Liver (tissue), 9 donors: ENCODE data around the gene IMMT. TPM values are rescaled to one million over a fixed set of nuclear protein-coding genes. Genes with fewer than 3 reads are reported as not detected.

Source experiments
- DNase-seq: peaks from one replicate; pipeline ENCODE4 v3.0.0-alpha.2; 2017; ENCODE audit warnings: low spot score
- H3K27ac ChIP-seq, 2 donors: one replicate each; pipeline ENCODE4 v1.7.0; 2013; ENCODE audit warnings: inconsistent platforms in 2 of 2, low read length in 2 of 2, control low read depth in 1 of 2, low read depth in 1 of 2, mild to moderate bottlenecking in 1 of 2
- H3K27me3 ChIP-seq, 4 donors: one replicate each; pipeline versions ENCODE4 v1.6.1 to v1.7.0; 2013; ENCODE audit warnings: low read length in 3 of 4, inconsistent platforms in 1 of 4, mild to moderate bottlenecking in 1 of 4, moderate library complexity in 1 of 4; ENCODE audit not compliant: control insufficient read depth in 4 of 4, insufficient read depth in 4 of 4
- H3K36me3 ChIP-seq, 4 donors: one replicate each; pipeline versions ENCODE4 v1.6.1 to v1.7.0; 2013; ENCODE audit warnings: low read length in 3 of 4, mild to moderate bottlenecking in 3 of 4, low read depth in 1 of 4, moderate library complexity in 1 of 4; ENCODE audit not compliant: control insufficient read depth in 4 of 4, insufficient read depth in 3 of 4
- H3K4me1 ChIP-seq, 4 donors: one replicate each; pipeline versions ENCODE4 v1.6.1 to v1.7.0; 2013; ENCODE audit warnings: low read length in 3 of 4, mild to moderate bottlenecking in 3 of 4, moderate library complexity in 1 of 4; ENCODE audit not compliant: control insufficient read depth in 4 of 4, insufficient read depth in 4 of 4
- H3K4me3 ChIP-seq, 3 donors: one replicate each; pipeline versions ENCODE4 v1.6.1 to v1.7.0; 2013; ENCODE audit warnings: low read length in 3 of 3, control low read depth in 1 of 3, low read depth in 1 of 3, mild to moderate bottlenecking in 1 of 3
- H3K9ac ChIP-seq, 2 donors: one replicate each; pipeline ENCODE4 v1.7.0; 2013; ENCODE audit warnings: low read length in 2 of 2, mild to moderate bottlenecking in 2 of 2, moderate library complexity in 2 of 2, control low read depth in 1 of 2, low read depth in 1 of 2
- H3K9me3 ChIP-seq, 4 donors: one replicate each; pipeline versions ENCODE4 v1.6.1 to v1.7.0; 2013; ENCODE audit warnings: low read length in 3 of 4; ENCODE audit not compliant: control insufficient read depth in 4 of 4
- ATF3 ChIP-seq: IDR thresholded peaks from 2 replicates; pipeline ENCODE4 v1.6.1; 2016; ENCODE audit warnings: antibody characterized with exemption
- EGR1 ChIP-seq, 2 donors: IDR thresholded peaks; 2 replicates each; pipeline ENCODE4 v1.6.1; 2016 to 2018; ENCODE audit warnings: antibody characterized with exemption in 2 of 2, low read depth in 2 of 2
- FOXA1 ChIP-seq: IDR thresholded peaks from 2 replicates; pipeline ENCODE4 v1.6.1; 2016; ENCODE audit warnings: antibody characterized with exemption
- FOXA2 ChIP-seq: IDR thresholded peaks from 2 replicates; pipeline ENCODE4 v1.6.1; 2016; ENCODE audit warnings: antibody characterized with exemption
- GABPA ChIP-seq, 2 donors: IDR thresholded peaks in 1 of 2; conservative IDR thresholded peaks in 1 of 2; 2 replicates each; pipeline ENCODE4 v1.6.1; 2016; ENCODE audit warnings: antibody characterized with exemption in 2 of 2, mild to moderate bottlenecking in 1 of 2, moderate library complexity in 1 of 2
- HNF4A ChIP-seq, 2 donors: conservative IDR thresholded peaks; 2 replicates each; pipeline ENCODE4 v1.6.1; 2016; ENCODE audit warnings: antibody characterized with exemption in 2 of 2, mild to moderate bottlenecking in 2 of 2
- HNF4G ChIP-seq: IDR thresholded peaks from 2 replicates; pipeline ENCODE4 v1.6.1; 2016; ENCODE audit warnings: antibody characterized with exemption
- JUND ChIP-seq, 2 donors: IDR thresholded peaks; 2 replicates each; pipeline ENCODE4 v1.6.1; 2016; ENCODE audit warnings: antibody characterized with exemption in 2 of 2
- MAX ChIP-seq: IDR thresholded peaks from 2 replicates; pipeline ENCODE4 v1.6.1; 2016; ENCODE audit warnings: antibody characterized with exemption
- NR2F2 ChIP-seq: IDR thresholded peaks from 2 replicates; pipeline ENCODE4 v1.6.1; 2016; ENCODE audit warnings: antibody characterized with exemption
- RAD21 ChIP-seq, 2 donors: IDR thresholded peaks; 2 replicates each; pipeline ENCODE4 v1.6.1; 2016; ENCODE audit warnings: antibody characterized with exemption in 2 of 2, mild to moderate bottlenecking in 2 of 2
- RXRA ChIP-seq, 2 donors: IDR thresholded peaks; 2 replicates each; pipeline ENCODE4 v1.6.1; 2017 to 2018; ENCODE audit warnings: antibody characterized with exemption in 2 of 2, mild to moderate bottlenecking in 1 of 2
- SP1 ChIP-seq: IDR thresholded peaks from 2 replicates; pipeline ENCODE4 v1.6.1; 2018; ENCODE audit warnings: antibody characterized with exemption, mild to moderate bottlenecking
- TAF1 ChIP-seq: conservative IDR thresholded peaks from 2 replicates; pipeline ENCODE4 v1.6.1; 2016; ENCODE audit warnings: antibody characterized with exemption, mild to moderate bottlenecking
- YY1 ChIP-seq: IDR thresholded peaks from 2 replicates; pipeline ENCODE4 v1.6.1; 2016; ENCODE audit warnings: antibody characterized with exemption, mild to moderate bottlenecking
- ZBTB33 ChIP-seq: IDR thresholded peaks from 2 replicates; pipeline ENCODE4 v1.6.1; 2016; ENCODE audit warnings: antibody characterized with exemption
- WGBS: extraction: QIAGEN DNeasy Blood & Tissue Kit; methylation state at CpG from one replicate; pipeline ENCODE4 v1.1.7; 2013; 5-methylcytosine and 5-hydroxymethylcytosine counted together
- polyA plus RNA-seq, 2 donors: library from polyadenylated mRNA; stranded (reverse) in 1 of 2; unstranded in 1 of 2; fragments of 200-250 nt in 1 of 2; fragments of >200 nt in 1 of 2; fragmentation: Nextera tagmentation in 1 of 2; extraction: Ambion mirVana in 1 of 2; gene quantifications; one replicate each; pipeline versions ENCODE4 v1.2.1 to v1.2.3, GENCODE V29; 2013 to 2015
- total RNA-seq, 2 donors: library from RNA; depleted of rRNA; stranded (reverse); fragments of >200 nt; gene quantifications; one replicate each; pipeline ENCODE4 v1.2.3, GENCODE V29; 2014
- TF ChIP-seq, protein P1 (sequence below): fragments of 150-350 bp; IDR thresholded peaks from 2 replicates; pipeline ENCODE4 v1.5.1; 2017; ENCODE audit warnings: improper control_type of control experiment, low read depth, low read length; ENCODE audit not compliant: missing input control
- TF ChIP-seq, protein P2 (sequence below): IDR thresholded peaks from 2 replicates; pipeline ENCODE4 v1.6.1; 2016; ENCODE audit warnings: antibody characterized with exemption, mild to moderate bottlenecking
- donor health status: healthy.
- donor health status: healthy.
- donor health status: healthy.
- donor health status: healthy.
- donor health status: healthy.

Gene IMMT
- total and polyA plus RNA-seq, 4 donors, result 38.3 to 49.1 (median 46.9) TPM

- Histone ChIP-seq H3K9me3 (no peaks in the 10 kb centered on the region), H3K36me3 (no peaks in the 10 kb centered on the region), H3K9ac (no peak overlapping the region), H3K27me3 (no peaks in the 10 kb centered on the region), H3K4me1 (no peaks in the 10 kb centered on the region), H3K4me3 (no peak overlapping the region), H3K27ac (no peak overlapping the region)
- TF ChIP-seq JUND (IDR thresholded peaks at IDR 0.05) (no peak), NR2F2 (no peak), RAD21 (IDR thresholded peaks at IDR 0.05) (no peak)
- DNase-seq, result no peak
- WGBS, result 93% methylated on average over 14 of the region's 14 CpGs
Observed at GRCh38 chr2:86240251-86240650, 45.0 kb upstream of the IMMT start.

DNA sequence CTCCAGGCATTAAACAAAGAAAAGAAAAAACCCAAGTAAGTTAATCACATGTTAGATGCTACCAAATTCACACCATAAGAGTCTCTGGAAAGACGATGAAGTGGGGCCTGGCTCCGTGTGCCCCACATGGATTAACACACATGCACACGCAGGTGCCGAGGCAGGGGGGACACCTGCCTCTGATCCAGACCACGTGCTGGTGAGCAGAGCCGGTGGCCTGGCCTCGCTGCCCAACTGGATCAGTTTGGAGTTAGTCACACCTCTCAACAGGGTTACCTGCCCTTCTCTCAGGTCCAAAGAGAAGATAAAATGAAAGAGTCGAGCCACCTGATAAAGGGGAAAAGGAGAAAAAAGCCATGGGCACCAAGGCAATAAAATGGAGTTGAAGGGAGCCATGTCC is 44.5 kb upstream of the IMMT start:
- no peak for DNase-seq
- Histone ChIP-seq H3K27ac (no peak overlapping the region), H3K4me1 (no peaks in the 10 kb centered on the region), H3K36me3 (no peaks in the 10 kb centered on the region), H3K4me3 (no peak overlapping the region), H3K9me3 (no peaks in the 10 kb centered on the region), H3K9ac (no peak overlapping the region), H3K27me3 (no peaks in the 10 kb centered on the region)
- TF ChIP-seq HNF4G, result no peak
- 90% methylated on average over 8 of the region's 8 CpGs for whole genome bisulfite sequencing

DNA sequence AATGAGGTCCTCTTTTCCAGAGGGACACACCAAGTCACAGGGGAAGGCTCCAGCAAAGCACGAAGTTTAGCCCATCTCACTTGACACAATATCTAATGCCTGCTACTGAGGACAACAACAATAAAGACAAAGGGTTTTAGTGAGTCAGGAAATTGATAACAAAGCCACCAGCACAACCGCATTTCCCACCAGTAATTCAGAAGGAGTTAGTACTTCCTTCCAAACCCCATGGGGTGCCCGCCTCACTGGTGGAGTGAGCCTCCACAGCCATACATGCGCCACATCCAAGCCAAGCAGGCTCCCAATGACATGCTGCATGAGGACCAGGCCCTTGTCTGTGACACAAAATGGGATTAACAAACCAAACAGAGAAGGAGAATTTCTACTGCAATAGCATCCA is 44.1 kb upstream of the IMMT start:
- Histone ChIP-seq H3K27ac (no peak overlapping the region), H3K9ac (no peak overlapping the region), H3K9me3 (no peaks in the 10 kb centered on the region), H3K4me1 (no peaks in the 10 kb centered on the region), H3K27me3 (no peaks in the 10 kb centered on the region), H3K36me3 (no peaks in the 10 kb centered on the region), H3K4me3 (no peak overlapping the region)
- no peak for DNase-seq
- 74% methylated on average over 4 of the region's 4 CpGs for WGBS
- TF ChIP-seq, protein P1, sequence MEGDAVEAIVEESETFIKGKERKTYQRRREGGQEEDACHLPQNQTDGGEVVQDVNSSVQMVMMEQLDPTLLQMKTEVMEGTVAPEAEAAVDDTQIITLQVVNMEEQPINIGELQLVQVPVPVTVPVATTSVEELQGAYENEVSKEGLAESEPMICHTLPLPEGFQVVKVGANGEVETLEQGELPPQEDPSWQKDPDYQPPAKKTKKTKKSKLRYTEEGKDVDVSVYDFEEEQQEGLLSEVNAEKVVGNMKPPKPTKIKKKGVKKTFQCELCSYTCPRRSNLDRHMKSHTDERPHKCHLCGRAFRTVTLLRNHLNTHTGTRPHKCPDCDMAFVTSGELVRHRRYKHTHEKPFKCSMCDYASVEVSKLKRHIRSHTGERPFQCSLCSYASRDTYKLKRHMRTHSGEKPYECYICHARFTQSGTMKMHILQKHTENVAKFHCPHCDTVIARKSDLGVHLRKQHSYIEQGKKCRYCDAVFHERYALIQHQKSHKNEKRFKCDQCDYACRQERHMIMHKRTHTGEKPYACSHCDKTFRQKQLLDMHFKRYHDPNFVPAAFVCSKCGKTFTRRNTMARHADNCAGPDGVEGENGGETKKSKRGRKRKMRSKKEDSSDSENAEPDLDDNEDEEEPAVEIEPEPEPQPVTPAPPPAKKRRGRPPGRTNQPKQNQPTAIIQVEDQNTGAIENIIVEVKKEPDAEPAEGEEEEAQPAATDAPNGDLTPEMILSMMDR, result no peak
- TF ChIP-seq GABPA (IDR thresholded peaks at IDR 0.05 in 1 of 2, conservative IDR thresholded peaks at IDR 0.05 in 1 of 2) (no peak), RAD21 (IDR thresholded peaks at IDR 0.05) (no peak), HNF4G (no peak), HNF4A (conservative IDR thresholded peaks at IDR 0.05) (no peak), JUND (IDR thresholded peaks at IDR 0.05) (no peak), FOXA1 (no peak), SP1 (no peak), EGR1 (IDR thresholded peaks at IDR 0.05; ENCODE audit: low read depth in 2 of 2) (no peak), MAX (no peak), TAF1 (no peak), ZBTB33 (no peak), FOXA2 (no peak), ATF3 (no peak), YY1 (no peak), RXRA (IDR thresholded peaks at IDR 0.05) (no peak), NR2F2 (no peak)
- TF ChIP-seq, protein P2, sequence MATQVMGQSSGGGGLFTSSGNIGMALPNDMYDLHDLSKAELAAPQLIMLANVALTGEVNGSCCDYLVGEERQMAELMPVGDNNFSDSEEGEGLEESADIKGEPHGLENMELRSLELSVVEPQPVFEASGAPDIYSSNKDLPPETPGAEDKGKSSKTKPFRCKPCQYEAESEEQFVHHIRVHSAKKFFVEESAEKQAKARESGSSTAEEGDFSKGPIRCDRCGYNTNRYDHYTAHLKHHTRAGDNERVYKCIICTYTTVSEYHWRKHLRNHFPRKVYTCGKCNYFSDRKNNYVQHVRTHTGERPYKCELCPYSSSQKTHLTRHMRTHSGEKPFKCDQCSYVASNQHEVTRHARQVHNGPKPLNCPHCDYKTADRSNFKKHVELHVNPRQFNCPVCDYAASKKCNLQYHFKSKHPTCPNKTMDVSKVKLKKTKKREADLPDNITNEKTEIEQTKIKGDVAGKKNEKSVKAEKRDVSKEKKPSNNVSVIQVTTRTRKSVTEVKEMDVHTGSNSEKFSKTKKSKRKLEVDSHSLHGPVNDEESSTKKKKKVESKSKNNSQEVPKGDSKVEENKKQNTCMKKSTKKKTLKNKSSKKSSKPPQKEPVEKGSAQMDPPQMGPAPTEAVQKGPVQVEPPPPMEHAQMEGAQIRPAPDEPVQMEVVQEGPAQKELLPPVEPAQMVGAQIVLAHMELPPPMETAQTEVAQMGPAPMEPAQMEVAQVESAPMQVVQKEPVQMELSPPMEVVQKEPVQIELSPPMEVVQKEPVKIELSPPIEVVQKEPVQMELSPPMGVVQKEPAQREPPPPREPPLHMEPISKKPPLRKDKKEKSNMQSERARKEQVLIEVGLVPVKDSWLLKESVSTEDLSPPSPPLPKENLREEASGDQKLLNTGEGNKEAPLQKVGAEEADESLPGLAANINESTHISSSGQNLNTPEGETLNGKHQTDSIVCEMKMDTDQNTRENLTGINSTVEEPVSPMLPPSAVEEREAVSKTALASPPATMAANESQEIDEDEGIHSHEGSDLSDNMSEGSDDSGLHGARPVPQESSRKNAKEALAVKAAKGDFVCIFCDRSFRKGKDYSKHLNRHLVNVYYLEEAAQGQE, result no peak
